Urothelium cell line (cell line): ENCODE measurements around the gene LRSAM1.

Source experiments
- DNase-seq: peaks from one replicate; pipeline ENCODE4 v3.0.0; 2011; ENCODE audit warnings: low spot score, mixed read lengths
- FAIRE-seq: peaks from 2 replicates; lab custom pipeline; 2011; peaks lifted over from hg19 to GRCh38; lab: Jason Lieb, UNC

The LRSAM1 gene

DNA sequence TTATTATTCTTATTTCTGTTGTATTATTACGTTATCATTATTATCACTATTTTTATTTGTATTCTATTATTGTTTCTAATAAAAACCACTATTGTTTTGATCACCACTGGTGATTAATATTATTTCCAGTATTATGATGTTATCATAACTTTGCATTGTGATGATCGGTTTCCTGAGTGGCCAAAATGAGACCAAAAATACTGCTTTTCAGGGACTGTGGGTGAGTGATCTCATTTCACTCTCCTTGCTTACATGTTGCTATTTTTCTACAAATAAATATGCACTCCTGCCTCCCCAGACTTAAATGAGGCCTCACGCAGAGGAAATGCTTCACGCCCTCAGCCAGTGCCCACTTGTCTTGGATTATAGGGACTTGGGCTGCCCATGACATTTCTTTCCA is 78.4 kb downstream of the LRSAM1 start:
- DNase-seq (no peak), FAIRE-seq (no peak)

DNA sequence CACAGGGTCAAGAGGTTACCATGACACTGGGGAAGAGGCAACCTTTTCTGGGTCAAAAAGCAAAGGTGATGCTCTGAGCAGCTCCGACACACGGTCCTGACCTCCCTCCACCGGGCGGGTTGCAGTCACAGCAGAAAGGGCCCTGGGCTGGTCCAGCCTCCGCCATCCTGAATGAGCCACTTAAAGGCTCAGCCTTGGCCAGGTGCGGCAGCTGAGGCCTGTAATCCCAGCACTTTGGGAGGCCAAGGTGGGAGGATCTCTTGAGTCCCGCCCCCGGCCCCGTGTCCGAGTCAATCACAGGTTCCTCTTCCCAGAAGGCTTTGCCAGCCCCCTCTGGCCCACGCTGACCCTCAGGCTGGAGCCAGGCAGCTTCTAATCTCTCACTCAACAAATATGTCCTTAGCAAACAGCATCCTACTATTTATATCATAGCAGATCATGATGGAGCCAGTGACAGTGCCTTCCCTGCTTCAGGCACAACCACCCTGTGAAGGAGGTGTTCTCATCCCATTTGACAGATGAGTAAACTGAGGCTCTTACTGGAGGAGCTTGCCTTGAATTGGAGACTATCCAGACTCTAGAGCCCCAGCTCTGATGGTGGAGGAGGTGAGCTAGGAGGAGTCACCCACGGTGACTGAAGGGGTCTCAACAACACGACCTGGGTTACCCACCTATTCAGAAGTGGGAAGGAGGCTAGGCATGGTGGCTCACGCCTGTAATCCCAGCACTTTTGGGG is 79.1 kb downstream of the LRSAM1 start:
- FAIRE-seq (no peak), DNase-seq (no peak)

DNA sequence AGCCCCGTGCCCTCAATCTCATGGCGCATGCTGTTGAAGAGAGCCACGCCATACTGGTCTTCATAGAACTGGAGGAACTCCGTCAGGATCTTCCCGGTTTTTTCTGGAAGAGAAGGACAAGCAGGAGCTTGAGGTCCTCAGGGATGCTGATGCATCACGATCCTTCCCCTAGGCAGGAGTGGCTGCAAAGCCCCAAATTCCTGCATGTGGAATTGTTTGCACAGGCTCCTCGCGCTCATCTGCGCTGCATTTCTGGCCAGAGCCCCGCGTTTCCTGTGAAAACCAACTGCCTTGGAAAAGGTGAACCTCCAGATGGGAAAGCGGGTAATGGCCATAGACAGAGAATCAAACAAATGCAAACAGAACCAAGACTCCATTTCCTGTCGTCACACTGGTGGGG is 80.4 kb downstream of the LRSAM1 start:
- DNase-seq = no peak
- FAIRE-seq = no peak

DNA sequence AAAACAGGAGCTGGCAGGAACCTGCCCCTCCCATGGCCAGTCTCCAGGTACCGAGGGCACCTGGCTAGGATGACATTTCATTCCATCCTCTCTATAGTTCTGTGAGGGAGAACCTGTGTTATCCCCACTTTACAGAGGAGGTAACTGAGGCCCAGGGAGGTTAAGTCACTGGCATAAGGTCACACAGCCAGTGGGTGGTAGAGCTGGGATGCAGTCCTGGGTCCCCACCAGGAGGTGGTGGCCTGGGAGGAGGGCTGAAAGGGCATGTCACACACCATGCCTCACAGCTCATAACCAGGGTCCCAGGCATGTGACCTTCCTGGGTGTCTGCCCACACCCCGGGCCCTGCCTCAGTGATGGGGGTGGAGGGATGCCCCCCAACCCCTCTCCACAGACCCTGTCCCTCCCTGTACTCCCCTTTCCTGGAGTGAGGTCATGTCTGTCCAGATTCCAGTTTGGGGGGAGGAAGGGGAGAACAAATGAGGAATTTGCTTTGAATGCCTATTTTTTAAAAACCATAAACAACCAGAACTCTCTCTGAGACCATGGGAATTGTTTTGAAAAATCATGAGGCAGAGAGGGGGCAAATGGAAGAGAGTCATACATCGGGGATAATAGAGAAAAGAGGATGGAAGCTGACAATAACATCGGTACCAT is 83.1 kb downstream of the LRSAM1 start:
- DNase-seq (no peak), FAIRE-seq (no peak)

DNA sequence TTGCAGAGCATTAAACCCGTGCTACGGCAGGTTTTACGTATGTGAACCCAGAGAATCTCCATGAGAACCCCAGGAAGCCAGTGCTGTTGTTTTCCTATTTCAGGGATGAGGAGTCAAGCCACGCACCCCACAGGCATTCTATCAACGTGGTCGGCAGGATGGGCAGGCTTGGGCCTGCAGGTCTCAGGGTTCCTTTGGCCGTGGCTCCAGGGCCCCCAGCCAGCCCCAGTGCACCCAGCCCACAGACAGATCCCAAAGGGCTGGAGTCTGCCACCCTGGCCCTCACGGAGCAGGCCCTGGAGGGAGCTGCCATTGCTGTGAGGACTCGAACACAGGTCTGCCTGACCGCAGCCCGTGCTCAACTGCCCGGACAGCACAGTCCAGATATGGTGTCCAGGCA is 83.6 kb downstream of the LRSAM1 start:
- DNase-seq = no peak
- FAIRE-seq = no peak

DNA sequence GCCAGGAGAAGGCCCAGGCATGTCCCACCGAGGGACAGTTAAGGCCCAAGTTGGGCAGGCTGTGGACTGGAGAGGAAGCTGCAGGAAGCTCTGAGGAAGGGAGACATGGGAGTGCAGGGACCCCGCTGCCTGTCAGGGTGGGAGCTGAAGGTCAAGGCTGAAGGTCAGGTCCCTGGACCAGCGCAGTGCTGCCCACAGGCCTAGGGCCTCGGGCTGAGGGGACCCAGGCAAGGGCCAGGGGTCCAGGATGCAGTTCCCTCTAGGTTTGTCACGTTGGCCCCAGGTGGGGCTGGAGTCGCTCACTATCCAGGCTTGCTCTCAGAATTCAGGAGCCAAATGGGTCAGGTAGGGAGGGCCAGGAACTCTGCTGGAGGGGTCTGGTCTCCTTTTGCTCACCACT is 84.1 kb downstream of the LRSAM1 start:
- DNase-seq = no peak
- no peak for FAIRE-seq

DNA sequence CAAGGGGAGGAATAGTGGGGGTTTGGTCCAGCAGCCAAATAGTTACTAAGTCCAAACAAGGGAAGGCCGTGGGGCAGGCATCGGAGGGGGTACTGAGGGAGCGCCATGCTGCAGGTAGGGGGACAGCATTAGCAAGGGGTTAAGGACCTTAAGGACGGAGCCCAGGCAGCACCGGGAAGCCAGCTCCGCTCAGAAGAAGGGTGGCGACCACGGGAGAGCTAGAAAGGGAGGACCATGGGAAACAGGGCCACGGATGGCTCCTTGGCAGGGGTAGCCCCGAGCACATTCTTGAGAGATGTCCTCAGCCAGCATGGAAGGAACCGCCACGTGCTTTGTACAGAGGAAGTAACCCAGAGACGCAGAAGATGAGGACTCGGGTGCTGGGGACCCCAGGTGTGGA is 84.5 kb downstream of the LRSAM1 start:
- FAIRE-seq (no peak), DNase-seq (no peak)

DNA sequence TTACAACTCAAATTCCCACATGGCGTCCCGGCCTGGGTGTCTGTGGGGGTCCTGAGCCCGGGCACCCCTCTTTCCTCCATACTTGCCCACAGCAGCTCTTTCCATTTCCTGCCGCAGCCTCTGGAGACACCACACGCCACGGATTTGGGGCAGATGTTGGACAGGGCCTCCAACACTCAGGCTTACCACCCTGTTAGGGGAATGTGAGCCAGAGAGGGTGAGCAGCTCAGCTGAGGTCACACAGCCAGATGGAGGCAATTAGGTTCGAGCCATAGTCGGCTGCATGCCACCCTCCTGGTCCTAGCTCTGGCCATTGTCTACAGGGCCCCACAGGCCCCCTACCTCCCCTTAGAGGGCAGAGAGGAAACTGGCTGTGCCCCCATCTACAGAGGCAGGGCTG is 85.2 kb downstream of the LRSAM1 start:
- DNase-seq = no peak
- no peak for FAIRE-seq

DNA sequence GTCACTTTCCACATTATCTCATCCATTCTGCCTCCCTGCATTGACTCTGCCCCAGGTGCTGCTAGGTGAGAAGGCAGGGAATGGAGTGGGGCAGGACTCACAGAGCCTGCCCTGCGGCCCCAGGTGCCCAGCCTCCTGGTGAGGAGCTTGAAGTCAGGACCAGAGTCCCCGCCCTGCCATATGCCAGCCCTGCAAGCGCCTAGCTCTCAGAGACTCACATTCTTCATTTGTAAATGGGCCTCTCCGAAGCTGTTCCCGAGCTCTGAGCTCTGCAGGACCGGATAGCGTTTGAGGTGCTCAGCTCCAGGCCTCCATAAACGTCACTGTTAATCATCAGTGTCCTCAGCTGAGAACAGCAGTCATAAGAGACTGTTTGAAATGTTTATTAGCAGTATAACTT is 85.7 kb downstream of the LRSAM1 start:
- no peak for DNase-seq
- no peak for FAIRE-seq

DNA sequence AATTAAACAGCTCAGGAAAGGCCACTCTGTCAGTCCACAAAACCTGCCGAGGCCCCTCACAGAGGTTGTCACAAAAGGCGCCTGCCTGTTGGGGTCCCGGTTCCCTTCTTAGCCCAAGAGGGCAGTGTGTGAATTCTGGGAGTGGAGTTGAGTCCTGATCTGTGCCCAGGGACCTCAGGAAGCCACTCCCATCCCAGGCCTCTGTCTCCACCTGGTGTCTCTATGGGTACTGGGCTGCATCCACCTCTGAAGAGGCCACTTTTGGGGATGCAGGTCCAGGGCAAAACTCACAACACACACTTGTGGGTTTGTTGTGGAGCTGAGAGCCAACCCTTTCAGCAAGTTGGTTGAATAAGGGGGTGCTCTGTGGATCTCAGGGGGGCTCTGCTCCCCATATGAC is 86.5 kb downstream of the LRSAM1 start:
- FAIRE-seq (no peak), DNase-seq (no peak)

DNA sequence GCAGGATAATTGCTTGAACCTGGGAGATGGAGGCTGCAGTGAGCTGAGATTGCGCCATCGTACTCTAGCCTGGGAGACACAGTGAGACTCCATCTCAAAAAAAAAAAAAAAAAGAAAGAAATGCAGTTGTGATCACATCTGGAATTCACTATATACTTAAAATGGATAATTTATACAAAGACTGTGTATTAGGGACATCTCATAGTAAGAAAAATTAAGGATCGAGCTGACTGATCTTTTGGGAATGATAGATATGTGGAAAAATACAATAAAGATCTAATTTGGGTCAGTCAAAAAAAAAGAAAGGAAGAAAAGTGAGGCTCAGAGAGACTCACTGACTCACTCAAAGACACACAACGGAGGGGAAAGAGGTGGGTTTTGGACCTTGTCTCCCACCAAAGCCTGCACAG is 87.5 kb downstream of the LRSAM1 start:
- DNase-seq (no peak), FAIRE-seq (no peak)

DNA sequence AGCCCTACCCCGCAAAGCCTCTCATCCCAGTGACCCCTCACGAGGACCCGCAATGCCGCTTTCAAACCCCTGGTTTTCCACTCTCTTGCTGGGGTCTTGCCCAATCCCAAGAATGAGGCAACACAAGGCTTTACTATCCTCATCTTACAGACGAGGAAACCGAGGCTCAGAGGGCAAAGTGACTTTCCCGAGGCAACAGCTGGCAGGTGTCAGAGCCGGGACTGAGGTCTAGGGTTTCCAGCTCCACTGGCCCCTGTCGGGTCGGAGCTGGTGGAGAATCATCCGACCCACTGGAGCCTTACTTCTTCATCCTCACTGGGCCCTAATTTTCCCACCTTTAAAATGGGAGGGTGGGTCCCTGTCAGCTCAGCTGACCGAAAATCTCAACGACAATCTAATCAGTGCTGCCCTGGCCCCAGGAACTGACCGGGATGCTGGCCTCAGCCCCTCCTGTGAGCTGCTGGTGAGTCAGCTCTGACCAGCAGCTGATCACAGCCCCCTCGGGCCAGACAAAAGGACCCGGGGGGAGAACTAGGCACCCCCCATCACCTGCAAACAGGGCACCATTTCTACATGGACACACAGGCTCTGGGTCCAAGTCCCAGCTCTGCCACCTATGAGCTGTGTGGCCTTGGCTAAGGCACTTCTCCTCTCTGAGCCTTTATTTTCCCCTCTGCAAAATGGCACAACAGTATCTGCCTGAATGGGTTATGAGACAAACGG is 88.1 kb downstream of the LRSAM1 start:
- FAIRE-seq = no peak
- no peak for DNase-seq

DNA sequence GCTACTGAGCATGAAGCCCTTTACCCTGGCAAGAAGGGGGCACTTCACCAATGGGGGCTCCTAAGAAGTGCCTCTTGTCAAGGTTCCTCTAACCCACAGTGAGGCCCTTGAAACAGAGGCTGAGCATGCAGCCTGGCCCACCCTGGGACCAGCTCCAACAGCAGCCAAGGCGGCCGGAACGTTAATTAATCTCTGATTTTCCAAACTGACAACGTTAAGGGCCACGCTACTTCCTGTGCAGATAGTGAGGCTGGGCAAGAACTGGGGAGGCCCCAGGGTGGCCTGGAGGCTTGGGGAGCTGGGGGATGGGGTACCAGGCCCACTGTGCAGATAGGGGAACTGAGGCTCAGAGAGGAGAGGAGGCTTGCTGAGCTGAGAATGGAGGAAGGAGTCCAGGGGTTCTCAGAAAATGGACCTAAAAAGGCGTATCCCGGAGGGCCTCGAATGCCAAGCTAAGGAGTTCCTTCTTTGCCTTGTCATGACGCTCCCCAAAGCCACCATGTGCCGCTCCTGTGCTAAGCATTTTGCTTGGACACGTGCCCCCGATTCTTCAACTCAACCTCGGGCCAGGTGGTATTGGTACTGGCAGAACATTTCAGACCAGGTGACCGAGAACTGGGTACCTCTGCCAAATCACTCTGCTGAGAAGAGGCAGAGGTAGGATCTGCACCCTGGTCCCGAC is 88.8 kb downstream of the LRSAM1 start:
- FAIRE-seq = no peak
- no peak for DNase-seq

DNA sequence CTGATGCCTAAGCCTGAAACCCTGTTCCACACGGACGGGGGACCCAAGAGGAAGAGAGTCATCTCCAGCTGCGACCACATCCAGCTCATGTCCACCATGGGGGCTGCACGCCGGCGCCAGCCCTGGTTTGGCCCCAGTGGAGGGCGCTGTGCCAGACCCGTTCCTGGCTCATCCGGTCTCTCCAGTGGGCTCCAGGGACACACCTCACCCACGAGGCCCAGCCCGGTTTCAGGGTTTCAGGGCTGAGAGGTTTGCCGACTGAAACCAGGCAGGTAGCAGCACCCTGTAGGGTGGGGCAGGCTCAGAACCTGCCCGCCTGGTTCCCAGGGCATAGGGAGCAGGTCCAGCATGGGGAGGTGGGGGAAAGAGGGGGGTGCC is 89.3 kb downstream of the LRSAM1 start:
- no peak for DNase-seq
- no peak for FAIRE-seq

DNA sequence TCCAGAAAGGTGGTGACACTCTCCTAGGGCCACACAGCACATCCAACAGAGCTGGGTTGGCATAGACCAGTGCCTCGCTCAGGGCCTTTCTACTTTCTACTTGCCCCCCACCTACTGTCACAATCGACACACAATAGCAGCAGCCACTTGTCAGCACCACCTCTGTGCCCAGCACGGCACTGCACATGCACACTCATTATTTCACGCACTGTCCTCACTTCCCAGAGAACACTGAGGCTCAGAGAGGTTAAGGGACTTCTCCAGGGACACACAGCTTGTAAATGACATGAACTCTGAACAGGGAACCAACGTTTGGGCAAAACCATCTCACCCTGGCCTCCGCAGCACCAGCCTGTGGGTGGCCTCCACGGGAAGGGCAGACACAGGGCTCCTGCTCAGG is 89.9 kb downstream of the LRSAM1 start:
- FAIRE-seq (no peak), DNase-seq (no peak)

DNA sequence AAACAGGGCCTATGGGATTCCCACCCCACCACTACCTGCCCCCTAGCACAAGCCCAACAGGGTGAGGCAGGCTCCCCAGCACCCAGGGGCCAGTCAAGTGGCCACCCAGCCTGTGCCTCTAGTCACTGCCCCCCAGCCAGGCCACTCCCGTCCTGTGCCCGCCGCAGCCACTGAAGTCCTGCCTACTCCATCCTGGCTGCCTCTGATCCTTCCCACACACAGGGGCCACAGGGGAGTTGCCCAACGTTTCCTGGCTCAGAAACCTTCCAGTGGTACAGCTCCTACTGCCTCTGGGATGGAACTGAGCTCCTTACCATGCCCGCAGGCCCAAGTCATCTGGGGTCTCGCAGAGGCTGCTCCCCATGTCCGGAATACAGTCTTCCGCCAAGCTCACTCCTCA is 90.6 kb downstream of the LRSAM1 start:
- FAIRE-seq = no peak

DNA sequence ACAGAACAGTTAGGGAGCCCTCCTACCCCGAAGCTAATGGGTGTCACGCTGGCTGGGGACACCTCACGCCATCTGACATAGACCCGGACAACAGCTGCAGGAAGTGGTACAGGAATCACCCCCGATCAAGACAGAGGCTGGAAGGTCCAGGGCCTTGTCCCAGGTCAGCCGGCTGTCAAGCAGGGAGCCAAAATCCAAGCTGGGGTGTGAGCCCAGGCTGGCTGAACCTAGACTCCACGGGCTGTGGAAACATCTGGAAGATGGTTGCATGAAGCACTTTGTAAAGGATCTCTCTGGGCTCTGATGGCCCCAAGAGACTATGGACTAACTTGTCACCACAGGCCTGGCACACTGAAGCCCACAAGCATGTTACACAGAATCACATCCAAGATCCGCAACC is 91.9 kb downstream of the LRSAM1 start:
- DNase-seq (no peak), FAIRE-seq (no peak)

More for the DNA sequence above, 90.6 kb downstream of the LRSAM1 start:
- DNase-seq = no peak

DNA sequence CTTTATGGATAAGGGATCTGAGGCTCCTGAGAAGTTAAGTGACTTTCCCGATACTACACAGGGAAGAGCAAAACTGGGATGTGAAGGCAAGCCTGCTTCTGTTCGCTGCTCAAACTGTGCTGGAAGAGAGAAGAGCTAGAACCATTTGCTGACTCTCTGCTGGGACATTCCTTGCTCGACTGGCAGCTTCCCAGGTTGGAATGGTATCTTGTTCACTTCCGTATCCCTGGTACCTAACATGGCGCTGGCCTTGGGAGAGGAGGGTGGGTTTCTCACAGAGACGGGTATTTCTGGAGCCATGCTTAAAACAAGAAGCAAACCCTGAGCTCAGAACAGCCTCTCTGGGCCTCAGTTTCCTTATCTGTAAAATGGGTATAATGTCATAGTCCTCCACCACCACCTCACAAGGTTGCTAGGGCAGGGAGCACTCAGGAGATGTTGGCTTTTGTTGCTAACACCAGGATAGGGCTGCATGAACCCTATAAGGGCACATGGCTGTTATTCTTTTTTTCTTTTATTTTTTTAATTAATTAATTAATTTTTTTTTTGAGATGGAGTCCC is 92.7 kb downstream of the LRSAM1 start:
- FAIRE-seq (no peak), DNase-seq (no peak)

DNA sequence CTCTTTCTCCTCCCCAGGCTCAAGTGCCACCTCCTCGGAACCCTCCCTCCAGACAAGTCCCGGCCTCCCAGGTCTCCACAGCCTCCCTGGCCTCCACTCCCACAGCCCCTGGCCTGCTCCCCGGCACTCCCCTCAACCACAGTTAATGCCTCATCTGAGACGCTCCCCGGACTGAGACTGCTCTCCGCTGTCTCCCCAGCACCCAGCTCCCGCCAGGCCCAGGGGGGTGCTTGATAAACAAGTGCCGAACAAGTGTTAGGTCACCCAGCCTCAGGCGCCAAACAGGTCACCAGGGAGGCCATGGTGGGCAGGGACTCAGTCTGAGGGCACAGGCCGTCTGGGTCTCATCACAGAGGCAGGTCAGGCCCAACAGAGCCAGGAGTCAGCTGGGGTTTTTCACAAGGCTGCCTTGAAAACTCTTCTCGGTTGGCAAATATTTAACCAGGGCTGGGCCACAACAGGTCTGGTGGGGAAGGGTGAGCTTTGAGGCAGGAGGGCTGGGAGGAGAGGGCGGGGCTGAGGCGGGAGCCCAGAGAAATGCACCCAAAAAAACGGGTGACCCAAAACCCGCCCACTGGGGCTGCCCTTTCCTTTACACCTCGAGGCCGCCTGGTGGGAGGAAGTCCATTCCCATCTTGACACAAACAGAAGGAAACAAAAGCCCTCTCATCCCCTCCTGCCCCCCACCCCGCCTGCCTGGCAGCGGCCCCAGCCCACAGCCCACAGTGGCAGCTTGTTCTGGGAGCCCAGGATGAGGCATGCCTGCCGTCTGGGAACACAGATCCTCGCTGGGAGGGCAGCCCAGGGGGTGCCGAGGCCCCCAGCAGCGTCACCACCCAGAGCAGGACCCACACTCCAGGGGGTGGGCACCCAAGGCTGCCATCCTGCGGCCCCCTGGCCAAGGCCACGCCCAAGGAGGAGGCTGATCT is 94.2 kb downstream of the LRSAM1 start:
- peak; percentile 49 for DNase-seq
- FAIRE-seq = no peak

DNA sequence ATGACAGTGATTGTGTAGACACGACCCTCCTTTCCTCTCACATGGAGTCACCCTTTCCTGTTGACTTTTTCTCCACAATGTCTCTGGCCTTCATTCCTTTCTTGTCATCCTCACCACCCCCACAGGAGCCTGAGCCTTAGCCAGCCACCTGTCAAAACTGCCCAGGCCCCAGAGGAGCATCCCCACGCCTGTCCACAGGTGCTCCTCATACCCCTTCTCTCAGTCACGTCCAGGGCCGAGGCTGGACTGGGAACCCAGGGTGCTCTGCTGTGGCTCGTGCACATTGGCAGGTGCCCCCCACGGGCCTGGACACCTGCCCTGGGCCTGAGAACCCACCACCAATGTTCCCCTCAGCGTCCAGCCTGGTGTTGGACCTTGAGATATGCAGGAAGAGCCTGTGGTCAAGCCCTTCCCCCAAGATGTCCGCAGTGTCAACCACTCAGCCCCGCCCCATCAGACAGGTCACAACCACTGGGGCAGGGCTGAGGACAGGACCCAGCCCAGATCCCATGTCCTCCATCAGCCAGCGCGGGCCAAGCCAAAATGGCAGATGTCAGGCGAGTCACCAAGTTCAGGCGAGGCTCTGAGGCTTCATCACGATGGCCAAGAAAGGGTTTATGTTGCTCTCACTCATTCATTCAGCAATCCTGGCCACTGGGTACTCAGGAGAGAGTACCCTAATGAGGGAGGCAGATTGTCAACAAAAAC is 95.0 kb downstream of the LRSAM1 start:
- no peak for FAIRE-seq
- no peak for DNase-seq
